Suppressor macrophage (primary cell): Measurements from ENCODE around the gene MAN2A1.
"Not testable (repeated sequence)": the region's sequence is repeated elsewhere in the genome, so short reads cannot be mapped to it uniquely, and the experiment has no call there.

ENCODE experiments used
- DNase-seq, 4 experiments: peaks; one replicate each; pipeline ENCODE4 v3.0.0-alpha.2; 2020 to 2022

Gene MAN2A1

DNA sequence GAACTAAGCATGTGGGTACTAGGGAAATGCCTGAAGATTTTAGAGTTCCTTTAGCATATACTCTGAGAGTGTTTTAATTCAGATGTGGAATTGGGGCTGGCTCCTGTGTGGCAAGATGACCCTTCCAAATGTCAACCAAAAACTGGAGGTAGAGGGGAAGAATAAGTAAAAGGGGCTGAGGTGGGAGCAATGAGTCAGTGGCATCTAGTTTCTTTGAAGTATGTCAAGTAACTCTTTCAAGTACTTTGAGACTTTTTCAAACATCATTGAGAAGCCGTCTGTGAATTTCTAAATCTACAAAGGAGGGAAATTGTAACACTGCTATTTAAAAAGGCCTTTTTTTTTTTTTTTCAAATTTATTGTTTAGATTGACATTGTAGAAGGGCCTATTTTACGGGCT, 184.4 kb downstream of the MAN2A1 start:
- DNase-seq, result no peak

GRCh38 chr5:109876030-109876725, 186.5 kb downstream of the MAN2A1 start:
- DNase-seq, result no peak

DNA sequence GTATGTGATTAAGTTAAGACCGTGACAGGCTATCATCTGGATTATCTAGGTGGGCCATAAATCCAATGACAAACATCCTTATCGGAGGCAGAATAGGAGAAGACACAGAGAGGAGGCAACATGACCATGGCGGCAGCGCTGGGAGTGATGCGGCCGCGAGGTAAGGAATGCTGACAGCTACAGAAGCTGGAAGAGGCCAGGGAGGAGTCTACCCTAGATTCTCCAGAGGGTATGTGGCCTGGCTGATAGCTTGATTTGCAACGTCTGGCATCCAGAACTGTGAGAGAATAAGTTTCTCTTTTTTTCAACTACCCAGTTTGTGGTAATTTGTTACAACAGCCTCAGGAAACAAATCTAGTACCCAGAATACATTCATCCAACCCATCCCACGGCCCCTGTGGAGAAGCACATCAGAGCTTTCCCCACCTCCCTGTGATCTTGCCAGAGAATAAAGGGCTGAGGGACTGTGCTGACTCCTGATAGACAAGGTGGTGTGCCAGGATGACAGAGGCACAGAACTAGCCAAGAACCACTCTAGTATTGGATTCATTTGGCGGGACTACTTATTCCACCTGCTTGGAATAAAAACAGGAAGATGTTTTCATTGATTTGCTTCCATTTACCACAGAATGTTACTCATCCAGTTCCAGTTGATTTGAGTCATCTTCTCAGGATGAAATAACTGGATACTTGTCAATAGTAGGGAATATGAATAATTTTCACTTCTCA, 187.4 kb downstream of the MAN2A1 start:
- DNase-seq, result no peak

DNA sequence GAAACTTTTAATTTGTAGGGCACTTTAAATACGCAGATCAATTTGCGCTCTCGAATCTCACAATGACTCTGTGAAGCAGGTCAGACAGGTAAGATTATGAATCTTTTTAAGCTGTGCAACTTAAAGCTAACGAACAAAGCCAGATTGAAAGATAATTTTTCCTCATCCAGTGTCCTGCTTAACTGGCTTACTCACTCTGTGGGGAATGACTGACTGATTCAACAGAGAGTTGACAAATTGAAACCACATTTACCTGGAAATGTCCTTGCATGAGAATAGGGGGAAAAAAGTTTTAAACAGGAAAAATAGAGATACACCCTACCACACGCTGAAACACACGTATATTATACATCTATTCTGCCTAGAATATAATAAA, 187.9 kb downstream of the MAN2A1 start:
- no peak for DNase-seq

- no peak for DNase-seq
Measured at GRCh38 chr5:109878887-109879286, 189.2 kb downstream of the MAN2A1 start.

GRCh38 chr5:109880907-109881685, 191.4 kb downstream of the MAN2A1 start:
- no peak for DNase-seq

DNA sequence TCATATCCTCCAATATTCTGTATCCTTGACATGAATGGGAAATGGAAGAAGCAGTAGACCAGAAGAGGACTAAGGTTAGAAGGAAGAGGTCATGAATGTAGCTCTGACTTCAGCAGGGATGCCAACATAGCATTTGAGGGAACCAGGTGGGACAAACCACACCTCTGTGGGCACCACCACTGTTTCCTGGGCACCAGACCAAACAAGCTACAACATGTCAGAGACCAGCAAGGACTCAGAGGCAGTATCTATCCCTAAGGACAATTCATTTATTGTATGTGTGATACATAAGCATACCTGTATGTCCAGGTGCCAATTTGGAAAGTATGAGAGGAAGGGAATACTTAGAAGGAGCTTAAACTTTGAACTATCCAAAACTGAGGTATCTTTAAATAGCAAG, 192.8 kb downstream of the MAN2A1 start:
- no peak for DNase-seq

DNA sequence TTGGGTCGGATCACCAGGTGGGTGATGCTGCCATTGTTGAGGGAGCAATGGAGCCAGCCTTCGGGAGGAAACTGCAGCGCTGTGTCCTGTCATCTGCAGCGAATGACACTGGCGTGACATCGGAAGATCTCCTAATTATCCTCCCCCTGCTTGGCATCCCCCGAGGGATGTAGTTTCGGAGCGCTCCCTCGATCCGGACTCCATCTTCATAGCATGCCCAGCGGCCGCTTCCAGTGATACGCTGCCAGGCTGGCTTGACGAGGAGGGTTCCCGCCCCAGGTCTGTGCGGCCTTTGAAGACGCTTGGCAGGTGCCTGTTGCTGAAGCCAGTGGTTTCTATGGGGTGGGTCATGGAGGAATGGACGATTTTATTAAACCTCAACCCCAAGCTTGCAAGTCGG, 194.9 kb downstream of the MAN2A1 start:
- no peak for DNase-seq

DNA sequence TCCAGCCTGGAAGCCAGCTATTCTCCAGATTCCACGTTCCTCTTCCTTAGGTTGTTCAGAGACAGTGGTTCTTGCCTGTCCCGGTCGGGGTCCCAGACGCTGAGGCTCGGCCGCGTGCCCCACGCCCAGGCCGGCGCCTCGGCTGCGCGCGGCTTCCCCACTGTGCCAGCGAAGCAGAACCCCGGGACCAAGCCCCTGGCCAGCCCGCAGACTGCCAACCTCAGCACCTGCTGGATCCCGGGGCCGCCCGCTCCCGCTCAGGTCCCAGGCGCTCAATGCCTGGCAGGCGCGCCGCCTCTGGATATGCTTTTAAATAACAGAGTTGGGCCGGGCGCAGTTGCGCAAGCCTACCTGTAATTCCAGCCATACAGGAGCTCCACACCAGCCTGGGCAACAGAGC, 195.5 kb downstream of the MAN2A1 start:
- DNase-seq, result no peak

GRCh38 chr5:109888989-109889388, 199.3 kb downstream of the MAN2A1 start:
- no peak for DNase-seq

GRCh38 chr5:109893271-109893670, 203.5 kb downstream of the MAN2A1 start:
- not testable (repeated sequence) for DNase-seq

- DNase-seq, result no peak
Measured at GRCh38 chr5:109898269-109899162, 208.8 kb downstream of the MAN2A1 start.

DNA sequence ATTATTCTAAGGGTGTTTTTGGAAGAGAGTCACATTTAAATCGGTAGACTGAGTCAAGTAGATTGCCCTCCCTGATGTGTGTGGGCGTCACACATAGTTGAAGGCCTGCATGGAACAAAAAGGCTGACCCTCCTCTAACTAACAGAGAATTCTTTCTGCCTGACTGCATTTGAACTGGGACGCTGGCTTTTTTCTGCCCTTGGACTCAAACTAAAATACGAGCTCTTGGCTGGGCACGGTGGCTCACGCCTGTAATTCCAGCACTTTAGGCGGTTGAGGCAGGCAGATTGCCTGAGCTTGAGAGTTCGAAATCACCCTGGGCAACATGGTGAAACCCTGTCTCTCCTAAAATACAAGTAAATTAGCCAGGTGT, 209.4 kb downstream of the MAN2A1 start:
- no peak for DNase-seq

DNA sequence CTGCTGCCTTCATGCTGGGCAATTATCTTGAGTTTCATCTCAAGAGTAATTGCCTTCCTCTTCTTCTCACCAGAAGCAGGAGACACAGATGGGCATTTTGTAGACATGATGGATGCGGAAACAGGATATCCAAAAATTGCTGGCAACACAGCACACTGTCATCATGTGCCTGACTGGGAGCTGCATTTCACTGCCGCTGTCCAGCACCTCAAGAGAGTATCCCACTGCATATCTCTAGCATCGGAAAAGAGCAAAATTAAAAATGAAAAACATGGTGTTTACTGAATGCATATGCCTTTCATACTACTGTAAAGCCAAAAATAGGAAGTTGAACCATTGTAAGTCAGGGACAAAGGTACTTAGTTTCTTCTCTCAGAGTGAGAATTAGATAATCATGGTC, 210.7 kb downstream of the MAN2A1 start:
- DNase-seq, result no peak

GRCh38 chr5:109900911-109901627, 211.3 kb downstream of the MAN2A1 start:
- DNase-seq, result no peak

DNA sequence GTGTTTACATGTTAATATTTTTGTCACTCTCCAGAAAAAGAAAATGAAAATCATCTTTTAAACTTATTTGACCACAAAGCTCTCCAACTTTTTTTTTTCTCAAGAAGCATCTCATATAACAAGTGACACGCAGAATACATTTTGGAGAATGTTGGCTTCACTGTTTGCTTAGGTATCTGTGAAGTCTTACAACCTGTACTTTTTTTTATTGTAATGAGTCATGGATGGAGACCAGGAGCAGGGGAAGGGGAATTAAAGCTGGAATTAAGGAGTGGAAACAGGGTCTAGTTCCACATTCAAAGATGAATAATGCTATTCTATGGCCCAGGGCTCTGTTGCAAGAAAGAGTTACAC, 211.9 kb downstream of the MAN2A1 start:
- DNase-seq, result no peak

DNA sequence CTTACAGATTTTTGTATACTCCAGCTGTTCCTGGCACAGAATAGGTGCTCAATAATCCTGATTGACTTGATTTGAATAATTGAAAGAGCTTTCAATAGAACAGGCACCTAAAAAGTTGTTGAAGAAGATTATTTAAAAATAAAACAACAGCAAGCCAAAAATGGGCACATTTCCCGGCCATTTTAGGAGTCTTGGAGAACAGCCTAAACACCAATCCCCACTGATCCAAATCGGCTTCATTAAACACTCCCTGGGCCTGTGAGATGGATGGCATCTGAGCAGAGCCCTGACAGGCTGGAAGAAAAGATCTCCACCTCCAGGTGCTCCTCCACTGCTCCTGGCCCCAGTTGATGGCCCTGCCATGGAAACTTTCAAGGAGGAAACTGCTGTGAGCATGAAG, 213.3 kb downstream of the MAN2A1 start:
- DNase-seq, result no peak

GRCh38 chr5:109905906-109906305, 216.2 kb downstream of the MAN2A1 start:
- no peak for DNase-seq

GRCh38 chr5:109907189-109907588, 217.5 kb downstream of the MAN2A1 start:
- DNase-seq, result no peak

DNA sequence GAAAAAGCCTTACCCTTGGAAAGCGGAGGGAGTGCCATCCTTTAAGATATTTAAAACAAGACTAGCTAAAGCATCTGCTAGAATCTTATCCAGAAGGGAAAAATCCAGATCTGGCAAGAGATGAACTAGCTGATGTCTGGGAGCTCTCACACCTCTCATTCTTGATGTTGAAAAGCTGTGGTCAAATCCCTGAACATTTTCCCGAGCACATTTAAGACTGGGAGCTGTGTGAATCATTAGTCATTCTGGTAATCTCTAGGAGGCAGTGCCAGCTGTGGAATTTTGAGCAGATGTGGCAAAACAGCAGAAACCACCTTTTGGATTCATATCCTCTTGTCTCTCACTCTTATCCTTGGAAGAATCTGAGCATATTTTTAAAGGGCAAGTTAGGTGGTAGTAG, 218.0 kb downstream of the MAN2A1 start:
- DNase-seq, result no peak

DNA sequence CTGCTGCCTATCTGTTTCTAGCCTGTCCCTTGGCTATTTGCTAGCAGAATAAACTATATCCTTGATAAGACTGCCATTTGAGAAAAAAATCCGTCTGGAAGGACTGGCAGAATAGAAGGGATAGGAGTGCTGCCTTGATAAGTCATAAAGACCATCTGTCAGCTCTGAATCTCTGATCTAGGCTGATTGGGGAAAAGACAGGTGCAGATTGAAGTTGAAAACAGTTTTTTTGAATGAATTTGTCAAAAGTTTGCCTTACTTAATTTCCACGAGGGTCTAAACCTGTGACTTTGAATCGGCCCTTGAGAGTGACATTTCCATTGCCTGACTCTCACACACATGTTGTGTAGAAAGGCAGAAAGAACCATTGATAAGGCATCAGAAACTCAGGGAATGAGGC, 218.6 kb downstream of the MAN2A1 start:
- DNase-seq, result no peak

DNA sequence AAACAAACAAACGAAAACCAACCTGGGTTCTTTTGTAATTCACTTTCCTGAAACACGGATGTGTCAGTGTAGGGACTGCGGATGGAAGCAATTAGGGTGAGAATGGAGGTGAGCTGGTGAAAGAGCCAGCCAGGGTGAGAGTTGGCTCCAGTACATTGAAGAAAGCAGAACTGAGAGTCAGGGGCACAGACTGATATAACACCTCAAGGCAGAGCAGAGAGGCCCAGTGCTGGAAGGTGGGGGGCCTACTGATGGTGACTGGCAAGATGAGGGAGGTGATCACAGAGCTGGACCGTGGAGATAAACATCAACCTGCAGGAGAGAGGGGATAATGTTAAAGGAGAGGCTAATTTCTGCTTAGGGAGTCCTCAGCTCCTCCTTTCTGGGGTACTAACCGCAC, 221.1 kb downstream of the MAN2A1 start:
- no peak for DNase-seq
